ENCODE results near the gene WFS1.

Gene WFS1

DNA sequence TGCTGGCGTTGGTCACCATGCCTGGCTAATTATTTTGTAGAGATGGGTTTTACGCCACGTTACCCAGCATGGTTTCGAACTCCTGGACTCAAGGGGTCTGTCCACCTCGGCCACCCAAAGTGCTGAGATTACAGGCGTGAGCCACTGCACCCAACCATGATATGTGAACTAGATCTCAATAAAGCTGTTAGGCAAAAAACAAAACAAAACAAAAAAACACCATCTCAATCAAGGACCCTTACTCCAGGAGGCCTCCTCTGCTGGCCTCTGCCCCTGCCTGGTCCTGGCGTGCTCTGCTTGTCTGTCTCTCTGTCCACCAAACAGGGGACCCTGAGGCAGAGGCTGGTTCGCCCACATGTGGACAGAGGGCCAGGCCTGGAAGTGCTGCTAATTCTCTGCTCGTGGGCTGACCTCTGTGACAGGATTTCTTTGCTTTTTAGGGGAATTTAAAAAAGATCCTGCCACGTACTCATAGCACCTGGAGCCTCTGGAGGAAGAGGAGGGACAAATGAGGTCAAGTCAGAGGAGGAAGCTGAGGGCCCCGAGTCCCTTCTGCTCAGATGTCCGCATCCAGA lies 32.7 kb upstream of the WFS1 start:
- H3K27ac ChIP-seq: no peak overlapping the region
- DNase-seq (ENCODE audit: low spot score): no peak
- TF ChIP-seq, protein P1, sequence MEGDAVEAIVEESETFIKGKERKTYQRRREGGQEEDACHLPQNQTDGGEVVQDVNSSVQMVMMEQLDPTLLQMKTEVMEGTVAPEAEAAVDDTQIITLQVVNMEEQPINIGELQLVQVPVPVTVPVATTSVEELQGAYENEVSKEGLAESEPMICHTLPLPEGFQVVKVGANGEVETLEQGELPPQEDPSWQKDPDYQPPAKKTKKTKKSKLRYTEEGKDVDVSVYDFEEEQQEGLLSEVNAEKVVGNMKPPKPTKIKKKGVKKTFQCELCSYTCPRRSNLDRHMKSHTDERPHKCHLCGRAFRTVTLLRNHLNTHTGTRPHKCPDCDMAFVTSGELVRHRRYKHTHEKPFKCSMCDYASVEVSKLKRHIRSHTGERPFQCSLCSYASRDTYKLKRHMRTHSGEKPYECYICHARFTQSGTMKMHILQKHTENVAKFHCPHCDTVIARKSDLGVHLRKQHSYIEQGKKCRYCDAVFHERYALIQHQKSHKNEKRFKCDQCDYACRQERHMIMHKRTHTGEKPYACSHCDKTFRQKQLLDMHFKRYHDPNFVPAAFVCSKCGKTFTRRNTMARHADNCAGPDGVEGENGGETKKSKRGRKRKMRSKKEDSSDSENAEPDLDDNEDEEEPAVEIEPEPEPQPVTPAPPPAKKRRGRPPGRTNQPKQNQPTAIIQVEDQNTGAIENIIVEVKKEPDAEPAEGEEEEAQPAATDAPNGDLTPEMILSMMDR (conservative IDR thresholded peaks at IDR 0.05; ENCODE audit: low read depth): no peak
- ChIA-PET CTCF (no interaction called here), POLR2A (ENCODE audit: low non-redundant PET) (no interaction called here)

GRCh38 chr4:6239486-6239885 lies 30.2 kb upstream of the WFS1 start:
- TF ChIP-seq, protein P1 (conservative IDR thresholded peaks at IDR 0.05; ENCODE audit: low read depth): no peak
- POLR2A ChIA-PET (ENCODE audit: low non-redundant PET): no interaction called here
- CTCF ChIA-PET: no interaction called here
- H3K27ac ChIP-seq: no peak overlapping the region
- DNase-seq (ENCODE audit: low spot score): no peak

DNA sequence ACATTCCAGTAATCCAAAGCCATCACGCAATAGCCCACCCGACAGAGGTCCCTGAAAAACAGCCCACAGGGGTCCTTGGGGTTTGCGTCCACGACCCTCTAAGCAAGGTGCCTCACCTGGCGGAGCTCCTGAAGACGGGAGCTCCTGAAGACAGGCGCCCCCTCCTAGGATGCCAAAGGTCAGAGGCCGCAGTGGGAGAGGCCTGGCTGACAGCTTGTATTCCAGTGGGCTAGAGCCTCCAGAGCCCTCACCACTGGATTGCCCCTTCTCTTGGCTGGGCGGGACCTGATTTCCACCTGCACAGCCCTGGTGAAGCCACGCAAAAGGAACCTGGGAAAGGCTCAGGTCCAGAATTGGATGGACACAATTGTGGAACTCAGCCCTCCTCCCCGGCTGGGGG lies 29.7 kb upstream of the WFS1 start:
- CTCF ChIA-PET: no interaction called here
- POLR2A ChIA-PET (ENCODE audit: low non-redundant PET): no interaction called here
- no peak overlapping the region for H3K27ac ChIP-seq

DNA sequence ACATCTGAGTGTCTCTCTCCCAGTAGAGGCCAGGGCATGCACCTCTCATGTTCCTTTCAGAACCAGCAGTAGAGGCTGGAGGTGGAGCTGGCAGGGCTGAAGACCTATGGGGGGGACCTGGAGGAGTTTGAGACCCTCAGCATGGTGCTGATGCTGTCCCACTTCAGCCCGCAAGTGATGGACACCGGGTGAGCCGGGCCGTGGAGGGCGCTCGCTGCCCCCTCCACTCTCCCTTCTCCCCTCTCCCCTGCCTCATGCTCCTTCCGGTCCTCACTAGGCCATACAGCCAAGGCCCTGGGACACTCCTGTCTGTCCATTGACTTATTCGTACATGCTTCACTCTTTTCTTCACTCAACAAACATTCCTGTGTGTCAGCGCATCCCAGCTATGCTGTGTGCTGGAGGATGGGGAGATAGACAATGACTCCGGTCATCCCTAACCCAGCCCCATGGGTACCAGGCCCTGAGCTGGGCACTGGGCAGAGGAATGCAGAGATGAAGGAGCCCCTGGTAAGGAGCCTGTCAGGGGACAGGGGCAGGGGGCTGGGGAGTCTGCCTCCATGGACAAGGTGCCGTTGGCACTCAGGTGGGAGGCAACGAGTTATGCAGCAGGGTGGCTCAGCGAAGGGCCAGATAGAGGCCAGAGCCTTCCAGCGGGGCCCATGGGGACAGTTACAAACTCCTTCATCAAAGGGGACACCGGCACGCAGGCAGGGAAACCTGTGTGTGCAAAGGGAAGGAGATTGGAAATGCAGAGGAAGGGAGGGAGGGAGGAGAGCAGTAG lies 28.4 kb upstream of the WFS1 start:
- H3K27ac ChIP-seq: no peak overlapping the region
- TF ChIP-seq, protein P1 (conservative IDR thresholded peaks at IDR 0.05; ENCODE audit: low read depth): no peak
- POLR2A ChIA-PET (ENCODE audit: low non-redundant PET): no interaction called here
- CTCF ChIA-PET: interaction anchor here (0.6 kb wide), 1 partner anchor 131 kb away, joined by 5 read pairs; no protein-coding TSS in a partner anchor
- no peak for DNase-seq (ENCODE audit: low spot score)

More for the DNA sequence above, 29.7 kb upstream of the WFS1 start:
- TF ChIP-seq, protein P1 (conservative IDR thresholded peaks at IDR 0.05; ENCODE audit: low read depth): no peak
- DNase-seq (ENCODE audit: low spot score): no peak

DNA sequence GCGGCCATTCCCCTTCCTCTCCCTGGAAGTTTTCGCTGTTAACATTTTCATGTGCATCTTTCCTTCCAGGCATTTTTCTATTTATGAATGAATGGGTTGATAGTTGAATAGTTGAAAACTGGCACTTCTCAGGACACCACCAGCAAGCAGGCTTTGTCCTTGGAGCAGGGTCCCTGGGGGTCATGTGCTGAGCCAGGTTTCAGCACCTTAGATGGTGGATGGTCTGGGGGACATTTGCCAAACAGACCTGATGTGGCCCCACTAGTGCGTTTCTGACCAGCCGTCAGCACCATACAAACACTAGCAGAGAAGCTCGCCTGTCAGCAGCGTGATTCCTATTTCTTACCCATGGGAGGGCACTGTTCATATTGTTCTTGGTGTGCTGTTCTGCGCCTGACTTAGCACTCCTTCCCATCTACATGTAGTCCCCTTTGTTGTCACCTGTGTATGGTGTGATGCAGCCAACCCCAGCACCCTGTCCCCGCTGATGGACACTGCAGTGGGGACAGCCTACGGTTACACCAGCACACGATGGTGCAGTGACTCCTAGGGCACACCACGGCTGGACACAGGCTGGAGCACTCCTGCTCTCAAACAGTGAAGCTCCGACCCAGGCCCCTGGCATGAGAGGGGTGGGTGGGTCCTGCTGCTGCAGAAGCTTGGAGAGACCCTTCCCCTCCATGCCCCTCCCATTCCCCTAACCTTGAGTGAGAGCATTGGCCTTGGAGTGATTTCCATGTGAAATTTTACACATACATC lies 27.2 kb upstream of the WFS1 start:
- no peak for DNase-seq (ENCODE audit: low spot score)
- H3K27ac ChIP-seq: no peak overlapping the region
- ChIA-PET POLR2A (ENCODE audit: low non-redundant PET) (no interaction called here), CTCF (interaction anchor here (0.6 kb wide), 1 partner anchor 257 kb away, joined by 5 read pairs; no protein-coding TSS in a partner anchor)
- TF ChIP-seq, protein P1 (conservative IDR thresholded peaks at IDR 0.05; ENCODE audit: low read depth): no peak
